SK-N-SH (cell line): Measurements from ENCODE around the gene ITGA8. TPM values are rescaled to one million over a fixed set of nuclear protein-coding genes. Genes with fewer than 3 reads are reported as not detected.

Source experiments
- CTCF ChIA-PET: fragments of 300-600, 350-600 bp; formaldehyde crosslinking; extraction: SDS; loops from one replicate; lab custom pipeline; 2021; lab: Yijun Ruan, JAX
- POLR2A ChIA-PET: fragments of 350-600 bp; sonication (Branson Sonifier 250); formaldehyde crosslinking; extraction: SDS; loops from one replicate; lab custom pipeline; 2020; ENCODE audit warnings: antibody characterized with exemption, inconsistent platforms; lab: Yijun Ruan, JAX
- DNase-seq: peaks from one replicate; pipeline ENCODE4 v3.0.0; 2012
- H2AFZ ChIP-seq: fragments of 200-600 bp; sonication (generic); 2 replicates; pipeline ENCODE4 v1.8.1; 2016; ENCODE audit warnings: antibody characterized with exemption, mild to moderate bottlenecking, low read depth
- H3F3A ChIP-seq: fragments of 200-600 bp; sonication (generic); replicated peaks from 2 replicates; pipeline ENCODE3; 2016; ENCODE audit warnings: antibody characterized with exemption, mild to moderate bottlenecking; ENCODE audit not compliant: insufficient read depth
- H3K27ac ChIP-seq, 2 experiments: fragments of 200-500 bp in 1 of 2; fragments of 200-600 bp in 1 of 2; sonication (Bioruptor generic) in 1 of 2; sonication (generic), shearing (Covaris generic) in 1 of 2; 2 replicates each; pipeline versions ENCODE4 v1.5.1 to v1.6.1; 2014 to 2016; ENCODE audit warnings: low read depth in 2 of 2, inconsistent platforms in 1 of 2, low read length in 1 of 2, mild to moderate bottlenecking in 1 of 2, mixed read lengths in 1 of 2
- H3K27me3 ChIP-seq: fragments of 200-600 bp; sonication (generic), shearing (Covaris generic); 2 replicates; pipeline ENCODE4 v1.6.1; 2016; ENCODE audit warnings: mixed run types; ENCODE audit not compliant: insufficient read depth
- H3K36me3 ChIP-seq, 2 experiments: fragments of 200-500 bp in 1 of 2; fragments of 200-600 bp in 1 of 2; sonication (Bioruptor generic) in 1 of 2; sonication (generic) in 1 of 2; replicated peaks in 1 of 2; 2 replicates each; pipeline versions ENCODE3 to v1.5.1; 2014 to 2016; ENCODE audit warnings: low read length in 1 of 2, mild to moderate bottlenecking in 1 of 2; ENCODE audit not compliant: insufficient read depth in 2 of 2, control insufficient read depth in 1 of 2
- H3K4me1 ChIP-seq, 2 experiments: fragments of 200-500 bp in 1 of 2; fragments of 200-600 bp in 1 of 2; sonication (Bioruptor generic) in 1 of 2; sonication (generic), shearing (Covaris generic) in 1 of 2; 2 replicates each; pipeline versions ENCODE4 v1.5.1 to v1.6.1; 2014 to 2016; ENCODE audit warnings: low read depth in 1 of 2, low read length in 1 of 2, mixed run types in 1 of 2; ENCODE audit not compliant: insufficient read depth in 2 of 2, control insufficient read depth in 1 of 2
- H3K4me2 ChIP-seq: fragments of 200-600 bp; sonication (generic), shearing (Covaris generic); 2 replicates; pipeline ENCODE4 v1.6.1; 2017; ENCODE audit warnings: mixed run types
- H3K4me3 ChIP-seq, 2 experiments: fragments of 200-500 bp in 1 of 2; fragments of 200-600 bp in 1 of 2; sonication (Bioruptor generic) in 1 of 2; sonication (generic), shearing (Covaris generic) in 1 of 2; 2 replicates each; pipeline versions ENCODE4 v1.5.1 to v1.8.1; 2014 to 2016; ENCODE audit warnings: low read depth in 2 of 2, inconsistent platforms in 1 of 2, low read length in 1 of 2, mild to moderate bottlenecking in 1 of 2, mixed read lengths in 1 of 2, moderate library complexity in 1 of 2
- H3K79me2 ChIP-seq: fragments of 200-600 bp; sonication (generic); 2 replicates; pipeline ENCODE4 v1.8.1; 2017; ENCODE audit warnings: mild to moderate bottlenecking; ENCODE audit not compliant: insufficient read depth
- H3K9ac ChIP-seq: fragments of 200-600 bp; sonication (generic); 2 replicates; pipeline ENCODE4 v1.6.1; 2017; ENCODE audit warnings: mixed run types
- H3K9me2 ChIP-seq: fragments of 200-600 bp; sonication (generic); 2 replicates; pipeline ENCODE4 v1.6.1; 2017; ENCODE audit warnings: mixed run types
- H3K9me3 ChIP-seq: fragments of 200-600 bp; sonication (generic); 2 replicates; pipeline ENCODE4 v1.6.1; 2017; ENCODE audit warnings: mixed run types, mild to moderate bottlenecking, moderate library complexity
- H4K20me1 ChIP-seq: fragments of 200-600 bp; sonication (generic); 2 replicates; pipeline ENCODE4 v1.6.1; 2017; ENCODE audit warnings: mild to moderate bottlenecking, mixed run types; ENCODE audit not compliant: insufficient read depth
- FOSL2 ChIP-seq: IDR thresholded peaks from 2 replicates; pipeline ENCODE4 v1.4.0; 2012; ENCODE audit warnings: low read depth, mild to moderate bottlenecking, moderate library complexity, borderline replicate concordance
- GABPA ChIP-seq: IDR thresholded peaks from 2 replicates; pipeline ENCODE4 v1.4.0; 2012; ENCODE audit warnings: low read depth, mild to moderate bottlenecking
- IRF3 ChIP-seq: fragments of 150-350 bp; IDR thresholded peaks from 2 replicates; pipeline ENCODE4 v1.6.1; 2016; ENCODE audit warnings: mild to moderate bottlenecking, low read depth, low read length
- JUND ChIP-seq: IDR thresholded peaks from 2 replicates; pipeline ENCODE4 v1.4.0; 2012
- POLR2AphosphoS5 ChIP-seq: IDR thresholded peaks from 2 replicates; pipeline ENCODE4 v1.6.1; 2012; ENCODE audit warnings: low read depth, low read length
- RAD21 ChIP-seq: IDR thresholded peaks from 2 replicates; pipeline ENCODE4 v1.6.1; 2012; ENCODE audit warnings: mild to moderate bottlenecking, low read length
- YY1 ChIP-seq: IDR thresholded peaks from 2 replicates; pipeline ENCODE4 v1.4.0; 2012; ENCODE audit warnings: low read depth, mild to moderate bottlenecking
- ZBTB33 ChIP-seq: IDR thresholded peaks from 2 replicates; pipeline ENCODE4 v1.4.0; 2012; ENCODE audit warnings: low read depth, borderline replicate concordance
- WGBS: methylation state at CpG from one replicate; pipeline ENCODE4 v1.1.6; 2017; ENCODE audit warnings: low lambda C conversion rate; 5-methylcytosine and 5-hydroxymethylcytosine counted together
- polyA plus RNA-seq, 3 experiments: library from polyadenylated mRNA; depleted of rRNA; stranded (reverse); fragments of >200 nt; gene quantifications; 2 replicates each; pipeline ENCODE4 v1.2.3, GENCODE V29; 2012
- TF ChIP-seq, protein P1 (sequence below): IDR thresholded peaks from 2 replicates; pipeline ENCODE4; 2012
- TF ChIP-seq, protein P2 (sequence below): fragments of 200-600 bp; sonication (generic); IDR thresholded peaks from 2 replicates; pipeline ENCODE4 v1.6.1; 2017; ENCODE audit warnings: antibody characterized with exemption, mild to moderate bottlenecking, moderate library complexity
- TF ChIP-seq, protein P3 (sequence below): IDR thresholded peaks from 2 replicates; pipeline ENCODE4 v1.4.0; 2012; ENCODE audit warnings: low read depth
- TF ChIP-seq, protein P4 (sequence below): IDR thresholded peaks from 2 replicates; pipeline ENCODE4 v1.4.0; 2012; ENCODE audit warnings: low read depth, borderline replicate concordance

The ITGA8 gene
- polyA plus RNA-seq, 1 of the 3 experiments (the other 2 are of a cell fraction) = not detected

GRCh38 chr10:15681076-15681475 is 38.6 kb downstream of the ITGA8 start:
- Histone ChIP-seq H3K9me3 (no peaks in the 10 kb centered on the region), H4K20me1 (no peaks in the 10 kb centered on the region), H3K79me2 (no peaks in the 10 kb centered on the region), H3K27ac (no peak overlapping the region), H3K4me3 (no peak overlapping the region), H3K27me3 (no peaks in the 10 kb centered on the region), H3F3A (no peaks in the 10 kb centered on the region), H3K36me3 (no peaks in the 10 kb centered on the region)
- CTCF ChIA-PET = interaction anchor here (1.6 kb wide), 1 partner anchor 96 kb away, joined by 7 read pairs; no protein-coding TSS in a partner anchor
- WGBS = 57% methylated on average over 4 of the region's 4 CpGs
- TF ChIP-seq, protein P1, sequence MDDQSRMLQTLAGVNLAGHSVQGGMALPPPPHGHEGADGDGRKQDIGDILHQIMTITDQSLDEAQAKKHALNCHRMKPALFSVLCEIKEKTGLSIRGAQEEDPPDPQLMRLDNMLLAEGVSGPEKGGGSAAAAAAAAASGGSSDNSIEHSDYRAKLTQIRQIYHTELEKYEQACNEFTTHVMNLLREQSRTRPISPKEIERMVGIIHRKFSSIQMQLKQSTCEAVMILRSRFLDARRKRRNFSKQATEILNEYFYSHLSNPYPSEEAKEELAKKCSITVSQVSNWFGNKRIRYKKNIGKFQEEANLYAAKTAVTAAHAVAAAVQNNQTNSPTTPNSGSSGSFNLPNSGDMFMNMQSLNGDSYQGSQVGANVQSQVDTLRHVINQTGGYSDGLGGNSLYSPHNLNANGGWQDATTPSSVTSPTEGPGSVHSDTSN = no peak
- TF ChIP-seq JUND = no peak
- no peak for TF ChIP-seq IRF3
- no peak for TF ChIP-seq FOSL2
- TF ChIP-seq POLR2AphosphoS5 = no peak
- TF ChIP-seq, protein P2, sequence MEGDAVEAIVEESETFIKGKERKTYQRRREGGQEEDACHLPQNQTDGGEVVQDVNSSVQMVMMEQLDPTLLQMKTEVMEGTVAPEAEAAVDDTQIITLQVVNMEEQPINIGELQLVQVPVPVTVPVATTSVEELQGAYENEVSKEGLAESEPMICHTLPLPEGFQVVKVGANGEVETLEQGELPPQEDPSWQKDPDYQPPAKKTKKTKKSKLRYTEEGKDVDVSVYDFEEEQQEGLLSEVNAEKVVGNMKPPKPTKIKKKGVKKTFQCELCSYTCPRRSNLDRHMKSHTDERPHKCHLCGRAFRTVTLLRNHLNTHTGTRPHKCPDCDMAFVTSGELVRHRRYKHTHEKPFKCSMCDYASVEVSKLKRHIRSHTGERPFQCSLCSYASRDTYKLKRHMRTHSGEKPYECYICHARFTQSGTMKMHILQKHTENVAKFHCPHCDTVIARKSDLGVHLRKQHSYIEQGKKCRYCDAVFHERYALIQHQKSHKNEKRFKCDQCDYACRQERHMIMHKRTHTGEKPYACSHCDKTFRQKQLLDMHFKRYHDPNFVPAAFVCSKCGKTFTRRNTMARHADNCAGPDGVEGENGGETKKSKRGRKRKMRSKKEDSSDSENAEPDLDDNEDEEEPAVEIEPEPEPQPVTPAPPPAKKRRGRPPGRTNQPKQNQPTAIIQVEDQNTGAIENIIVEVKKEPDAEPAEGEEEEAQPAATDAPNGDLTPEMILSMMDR = no peak
- TF ChIP-seq, protein P3, sequence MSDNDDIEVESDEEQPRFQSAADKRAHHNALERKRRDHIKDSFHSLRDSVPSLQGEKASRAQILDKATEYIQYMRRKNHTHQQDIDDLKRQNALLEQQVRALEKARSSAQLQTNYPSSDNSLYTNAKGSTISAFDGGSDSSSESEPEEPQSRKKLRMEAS = no peak
- TF ChIP-seq RAD21 = no peak
- TF ChIP-seq, protein P4, sequence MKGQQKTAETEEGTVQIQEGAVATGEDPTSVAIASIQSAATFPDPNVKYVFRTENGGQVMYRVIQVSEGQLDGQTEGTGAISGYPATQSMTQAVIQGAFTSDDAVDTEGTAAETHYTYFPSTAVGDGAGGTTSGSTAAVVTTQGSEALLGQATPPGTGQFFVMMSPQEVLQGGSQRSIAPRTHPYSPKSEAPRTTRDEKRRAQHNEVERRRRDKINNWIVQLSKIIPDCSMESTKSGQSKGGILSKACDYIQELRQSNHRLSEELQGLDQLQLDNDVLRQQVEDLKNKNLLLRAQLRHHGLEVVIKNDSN = no peak
- TF ChIP-seq ZBTB33 = no peak
- TF ChIP-seq YY1 = no peak
- TF ChIP-seq GABPA = no peak
- TF ChIP-seq, all 33 proteins: peak for 0
- no peaks in the 10 kb centered on the region for H3K4me1 ChIP-seq
- H3K9me2 ChIP-seq = no peaks in the 10 kb centered on the region
- POLR2A ChIA-PET = no interaction called here
- no peak overlapping the region for H2AFZ ChIP-seq
- no peak overlapping the region for H3K9ac ChIP-seq
- no peak for DNase-seq
- no peak overlapping the region for H3K4me2 ChIP-seq
